ENCODE measurements around the gene REEP3. TPM values are rescaled to one million over a fixed set of nuclear protein-coding genes. Genes with fewer than 3 reads are reported as not detected.

The REEP3 gene
- total RNA-seq, 1 experiment from 2014 or later, result 135 TPM

- ChIA-PET CTCF (no interaction called here), POLR2A (no interaction called here)
- TF ChIP-seq TCF7L2 (IDR thresholded peaks at IDR 0.05; ENCODE audit: low read depth, low read length) (no peak), CTCF (IDR thresholded peaks at IDR 0.05) (no peak), SIN3A (IDR thresholded peaks at IDR 0.05; ENCODE audit: borderline replicate concordance, insufficient read depth, low read depth, low read length) (no peak), POLR2AphosphoS5 (IDR thresholded peaks at IDR 0.05; ENCODE audit: low read depth, low read length) (no peak), REST (IDR thresholded peaks at IDR 0.05; ENCODE audit: insufficient read depth in 1 of 2, low read depth in 2 of 2, low read length in 1 of 2) (no peak)
- H3K36me3 ChIP-seq (ENCODE audit: control insufficient read depth, insufficient read depth, low read length), result no peaks in the 10 kb centered on the region
- intact Hi-C loops (cut with micrococcal nuclease; ENCODE audit: unreplicated experiment), result no loop called here
- H3K4me3 ChIP-seq (ENCODE audit: low read depth in 2 of 2, low read length in 2 of 2), result no peak overlapping the region
- in situ Hi-C loops (cut with HindIII; ENCODE audit: low pct_unique_long_range_greater_than_20kb, low sequenced_read_pairs), result no loop called here
- no peaks in the 10 kb centered on the region for H3K27me3 ChIP-seq (ENCODE audit: control insufficient read depth, insufficient read depth, low read length)
- no peaks in the 10 kb centered on the region for H3K4me1 ChIP-seq (ENCODE audit: control insufficient read depth, insufficient read depth, low read length)
- no peak overlapping the region for H3K27ac ChIP-seq (ENCODE audit: low read length)
- DNase-seq (ENCODE audit: low read depth, low spot score) (no peak), ATAC-seq (no peak)
- no TSS peak for BruUV-seq (replicated peaks)
- no peaks in the 10 kb centered on the region for H3K9me3 ChIP-seq (ENCODE audit: control insufficient read depth, insufficient read depth, low read depth, low read length)
These were observed 152.0 kb downstream of the REEP3 start for GRCh38 chr10:63673246-63673645.

GRCh38 chr10:63673846-63674245 is 152.6 kb downstream of the REEP3 start:
- ChIA-PET POLR2A (no interaction called here), CTCF (no interaction called here)
- in situ Hi-C loops (cut with HindIII; ENCODE audit: low pct_unique_long_range_greater_than_20kb, low sequenced_read_pairs) (no loop called here), intact Hi-C loops (cut with micrococcal nuclease; ENCODE audit: unreplicated experiment) (no loop called here)
- Histone ChIP-seq H3K4me1 (ENCODE audit: control insufficient read depth, insufficient read depth, low read length) (no peaks in the 10 kb centered on the region), H3K27ac (ENCODE audit: low read length) (no peak overlapping the region), H3K4me3 (ENCODE audit: low read depth in 2 of 2, low read length in 2 of 2) (no peak overlapping the region), H3K27me3 (ENCODE audit: control insufficient read depth, insufficient read depth, low read length) (no peaks in the 10 kb centered on the region), H3K36me3 (ENCODE audit: control insufficient read depth, insufficient read depth, low read length) (no peaks in the 10 kb centered on the region), H3K9me3 (ENCODE audit: control insufficient read depth, insufficient read depth, low read depth, low read length) (no peaks in the 10 kb centered on the region)
- TF ChIP-seq REST (IDR thresholded peaks at IDR 0.05; ENCODE audit: insufficient read depth in 1 of 2, low read depth in 2 of 2, low read length in 1 of 2), result no peak
- TF ChIP-seq TCF7L2 (IDR thresholded peaks at IDR 0.05; ENCODE audit: low read depth, low read length), result no peak
- no peak for TF ChIP-seq SIN3A (IDR thresholded peaks at IDR 0.05; ENCODE audit: borderline replicate concordance, insufficient read depth, low read depth, low read length)
- no peak for TF ChIP-seq CTCF (IDR thresholded peaks at IDR 0.05)
- TF ChIP-seq POLR2AphosphoS5 (IDR thresholded peaks at IDR 0.05; ENCODE audit: low read depth, low read length), result no peak
- ATAC-seq (no peak), DNase-seq (ENCODE audit: low read depth, low spot score) (no peak)
- no TSS peak for BruUV-seq (replicated peaks)

Other genes starting within 250 kb of the REEP3 start
- 88.3 TPM for gene JMJD1C, start 55.4 kb upstream of the REEP3 start, total RNA-seq (2021; ENCODE audit: unreplicated experiment)